GM21381 (cell line): ENCODE measurements around the gene IQGAP2.
"Not testable (repeated sequence)": the region's sequence is repeated elsewhere in the genome, so short reads cannot be mapped to it uniquely, and the experiment has no call there.

Experiments used
- ATAC-seq: cut with Tn5 transposase; IDR thresholded peaks from one replicate; pipeline ENCODE4 v1.9.1; 2021; ENCODE audit warnings: mild to moderate bottlenecking, moderate library complexity; ENCODE audit not compliant: unreplicated experiment

The IQGAP2 gene

GRCh38 chr5:76402886-76403765, at the start of gene IQGAP2:
TSS of gene IQGAP2 (plus strand) at chr5:76403285. CDS start at chr5:76403546, 261 bp downstream.
- ATAC-seq = peak; percentile 59

GRCh38 chr5:76356887-76357286, 46.2 kb upstream of the IQGAP2 start:
- no peak for ATAC-seq

- no peak for ATAC-seq
Observed at GRCh38 chr5:76363352-76364225, 39.5 kb upstream of the IQGAP2 start.

GRCh38 chr5:76364226-76364589, 38.9 kb upstream of the IQGAP2 start:
- ATAC-seq = no peak

- no peak for ATAC-seq
Observed at GRCh38 chr5:76365561-76365960, 37.5 kb upstream of the IQGAP2 start.

- no peak for ATAC-seq
Observed at GRCh38 chr5:76366596-76366995, 36.5 kb upstream of the IQGAP2 start.

- ATAC-seq = peak; percentile 61
Observed at GRCh38 chr5:76367623-76368371, 35.3 kb upstream of the IQGAP2 start.

- ATAC-seq = no peak
Observed at GRCh38 chr5:76368941-76369340, 34.1 kb upstream of the IQGAP2 start.

GRCh38 chr5:76369668-76370067, 33.4 kb upstream of the IQGAP2 start:
- ATAC-seq = not testable (repeated sequence)

GRCh38 chr5:76371960-76372322, 31.1 kb upstream of the IQGAP2 start:
- ATAC-seq = no peak

GRCh38 chr5:76372323-76373054, 30.6 kb upstream of the IQGAP2 start:
- no peak for ATAC-seq

- no peak for ATAC-seq
Observed at GRCh38 chr5:76376148-76376865, 26.8 kb upstream of the IQGAP2 start.

- ATAC-seq = no peak
Observed at GRCh38 chr5:76376866-76377230, 26.2 kb upstream of the IQGAP2 start.

GRCh38 chr5:76378355-76378754, 24.7 kb upstream of the IQGAP2 start:
- no peak for ATAC-seq

- ATAC-seq = no peak
Observed at GRCh38 chr5:76379316-76379715, 23.8 kb upstream of the IQGAP2 start.

GRCh38 chr5:76379855-76380254, 23.2 kb upstream of the IQGAP2 start:
- ATAC-seq = no peak

- no peak for ATAC-seq
Observed at GRCh38 chr5:76380346-76381066, 22.6 kb upstream of the IQGAP2 start.

- ATAC-seq = no peak
Observed at GRCh38 chr5:76383126-76383832, 19.8 kb upstream of the IQGAP2 start.

GRCh38 chr5:76384189-76384588, 18.9 kb upstream of the IQGAP2 start:
- no peak for ATAC-seq
